Measurements from ENCODE around the gene GOLT1A.

The GOLT1A gene

DNA sequence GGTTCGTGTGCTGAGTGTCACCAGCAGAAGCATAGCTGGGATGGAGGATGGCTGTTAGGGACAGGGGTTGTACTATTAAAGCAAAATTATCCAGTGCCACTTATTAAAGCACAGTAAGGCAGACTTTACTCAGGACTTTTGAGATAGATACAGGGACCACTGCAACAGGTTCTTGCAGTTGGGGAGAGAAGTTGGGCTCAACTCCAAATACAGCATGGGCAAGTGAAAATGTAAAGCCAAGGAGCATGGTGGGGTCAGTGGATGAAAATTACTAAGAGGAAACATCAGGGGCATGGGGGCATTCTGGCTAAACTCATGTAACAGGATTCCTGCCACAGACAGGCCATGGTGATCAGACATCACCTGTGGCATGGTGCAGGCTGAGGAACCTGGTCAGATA is 32.7 kb downstream of the GOLT1A start:
- H3K27me3 ChIP-seq (ENCODE audit: low read length), result no peaks in the 10 kb centered on the region
- no peak overlapping the region for H2AFZ ChIP-seq (ENCODE audit: low read depth, low read length, severe bottlenecking)
- no peaks in the 10 kb centered on the region for H3F3A ChIP-seq (ENCODE audit: insufficient read depth)
- TF ChIP-seq, protein P1, sequence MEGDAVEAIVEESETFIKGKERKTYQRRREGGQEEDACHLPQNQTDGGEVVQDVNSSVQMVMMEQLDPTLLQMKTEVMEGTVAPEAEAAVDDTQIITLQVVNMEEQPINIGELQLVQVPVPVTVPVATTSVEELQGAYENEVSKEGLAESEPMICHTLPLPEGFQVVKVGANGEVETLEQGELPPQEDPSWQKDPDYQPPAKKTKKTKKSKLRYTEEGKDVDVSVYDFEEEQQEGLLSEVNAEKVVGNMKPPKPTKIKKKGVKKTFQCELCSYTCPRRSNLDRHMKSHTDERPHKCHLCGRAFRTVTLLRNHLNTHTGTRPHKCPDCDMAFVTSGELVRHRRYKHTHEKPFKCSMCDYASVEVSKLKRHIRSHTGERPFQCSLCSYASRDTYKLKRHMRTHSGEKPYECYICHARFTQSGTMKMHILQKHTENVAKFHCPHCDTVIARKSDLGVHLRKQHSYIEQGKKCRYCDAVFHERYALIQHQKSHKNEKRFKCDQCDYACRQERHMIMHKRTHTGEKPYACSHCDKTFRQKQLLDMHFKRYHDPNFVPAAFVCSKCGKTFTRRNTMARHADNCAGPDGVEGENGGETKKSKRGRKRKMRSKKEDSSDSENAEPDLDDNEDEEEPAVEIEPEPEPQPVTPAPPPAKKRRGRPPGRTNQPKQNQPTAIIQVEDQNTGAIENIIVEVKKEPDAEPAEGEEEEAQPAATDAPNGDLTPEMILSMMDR (IDR thresholded peaks at IDR 0.05; ENCODE audit: insufficient read depth, low read length, poor library complexity, severe bottlenecking), result no peak
- TF ChIP-seq EZH2phosphoT487 (conservative IDR thresholded peaks at IDR 0.05; ENCODE audit: low read length), result no peak
- no peak overlapping the region for H3K9ac ChIP-seq (ENCODE audit: low read length)
- no peaks in the 10 kb centered on the region for H3K79me2 ChIP-seq (ENCODE audit: insufficient read depth, low read length)
- H3K9me3 ChIP-seq (ENCODE audit: insufficient read depth, low read length), result no peaks in the 10 kb centered on the region
- no peak overlapping the region for H3K4me3 ChIP-seq (ENCODE audit: insufficient read depth, low read length, poor library complexity, severe bottlenecking)
- H4K20me1 ChIP-seq (ENCODE audit: low read depth, low read length), result no peaks in the 10 kb centered on the region
- H3K36me3 ChIP-seq (ENCODE audit: low read length), result no peaks in the 10 kb centered on the region
- H3K9me2 ChIP-seq (replicated peaks; ENCODE audit: insufficient read depth, low read length), result no peaks in the 10 kb centered on the region
- H3K27ac ChIP-seq (ENCODE audit: low read depth, low read length), result no peak overlapping the region
- H3K4me2 ChIP-seq (ENCODE audit: low read depth, low read length, poor library complexity, severe bottlenecking), result no peak overlapping the region

DNA sequence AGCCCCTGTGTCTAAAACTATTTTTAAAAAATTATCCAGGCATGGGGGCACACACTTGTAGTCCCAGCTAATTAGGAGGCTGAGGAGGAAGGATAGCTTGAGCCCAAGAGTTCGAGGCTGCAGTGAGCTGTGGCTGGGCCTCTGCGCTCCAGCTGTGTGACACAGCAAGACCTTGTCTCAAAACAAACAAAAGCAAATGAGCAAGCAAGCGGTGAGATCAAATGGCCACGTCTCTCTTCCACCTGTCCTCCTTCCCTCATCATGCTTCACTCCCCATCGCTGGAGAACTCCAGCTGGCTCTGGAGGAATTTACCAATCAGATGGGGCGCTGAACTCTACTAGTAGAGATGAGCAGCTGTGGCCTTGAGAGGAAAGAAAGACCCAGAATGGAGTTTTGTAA is 33.7 kb downstream of the GOLT1A start:
- Histone ChIP-seq H3K9ac (ENCODE audit: low read length) (no peak overlapping the region), H3K9me3 (ENCODE audit: insufficient read depth, low read length) (no peaks in the 10 kb centered on the region), H3K36me3 (ENCODE audit: low read length) (no peaks in the 10 kb centered on the region), H3F3A (ENCODE audit: insufficient read depth) (no peaks in the 10 kb centered on the region), H3K4me3 (ENCODE audit: insufficient read depth, low read length, poor library complexity, severe bottlenecking) (no peak overlapping the region), H2AFZ (ENCODE audit: low read depth, low read length, severe bottlenecking) (no peak overlapping the region), H3K27me3 (ENCODE audit: low read length) (no peaks in the 10 kb centered on the region), H3K9me2 (replicated peaks; ENCODE audit: insufficient read depth, low read length) (no peaks in the 10 kb centered on the region), H3K4me2 (ENCODE audit: low read depth, low read length, poor library complexity, severe bottlenecking) (no peak overlapping the region), H3K27ac (ENCODE audit: low read depth, low read length) (no peak overlapping the region), H3K79me2 (ENCODE audit: insufficient read depth, low read length) (no peaks in the 10 kb centered on the region), H4K20me1 (ENCODE audit: low read depth, low read length) (no peaks in the 10 kb centered on the region)
- TF ChIP-seq, protein P1 (IDR thresholded peaks at IDR 0.05; ENCODE audit: insufficient read depth, low read length, poor library complexity, severe bottlenecking), result no peak
- TF ChIP-seq EZH2phosphoT487 (conservative IDR thresholded peaks at IDR 0.05; ENCODE audit: low read length), result no peak

DNA sequence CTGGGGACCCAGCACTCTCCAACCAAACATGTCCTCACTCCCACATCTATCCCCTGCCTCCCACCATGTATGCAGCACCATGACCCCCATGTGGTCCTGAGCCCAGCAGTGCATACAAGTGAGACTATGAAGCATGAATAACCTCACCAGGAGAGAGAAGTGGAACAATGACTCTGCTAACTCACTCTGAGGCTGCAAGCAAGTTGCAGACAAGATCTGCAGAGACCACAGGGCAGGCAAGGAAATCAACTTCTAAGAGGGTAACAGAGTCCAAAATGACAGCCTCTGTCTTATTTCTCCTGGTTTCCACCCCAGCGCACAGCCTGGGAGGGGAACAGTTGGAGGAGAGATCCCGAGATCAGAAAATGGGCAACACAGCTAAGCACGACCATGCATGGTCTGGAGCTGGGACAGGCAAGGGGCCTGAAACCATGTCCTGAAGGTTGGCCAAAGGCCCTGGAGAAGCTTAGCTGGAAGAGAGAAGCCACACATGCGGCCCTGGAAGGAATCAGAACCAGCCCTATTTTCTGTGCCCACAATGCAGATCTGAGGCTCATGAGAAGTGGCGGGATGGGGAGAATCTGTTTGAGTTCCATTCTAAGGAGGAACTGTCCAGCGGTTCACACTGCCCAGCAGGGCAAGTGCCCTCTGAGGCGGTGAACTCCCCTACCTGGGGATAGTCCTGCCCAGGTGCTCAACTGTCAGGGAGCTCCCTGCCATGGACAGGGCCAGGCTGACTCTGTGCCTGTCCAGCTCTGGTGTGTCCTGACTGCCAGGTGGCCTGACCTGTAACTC is 35.1 kb downstream of the GOLT1A start:
- H3K9me3 ChIP-seq (ENCODE audit: insufficient read depth, low read length), result no peaks in the 10 kb centered on the region
- H3K4me3 ChIP-seq (ENCODE audit: insufficient read depth, low read length, poor library complexity, severe bottlenecking), result no peak overlapping the region
- H3K9me2 ChIP-seq (replicated peaks; ENCODE audit: insufficient read depth, low read length), result no peaks in the 10 kb centered on the region
- H3K27ac ChIP-seq (ENCODE audit: low read depth, low read length), result no peak overlapping the region
- no peaks in the 10 kb centered on the region for H3K27me3 ChIP-seq (ENCODE audit: low read length)
- no peaks in the 10 kb centered on the region for H3K79me2 ChIP-seq (ENCODE audit: insufficient read depth, low read length)
- no peak overlapping the region for H3K9ac ChIP-seq (ENCODE audit: low read length)
- no peak overlapping the region for H3K4me2 ChIP-seq (ENCODE audit: low read depth, low read length, poor library complexity, severe bottlenecking)
- no peaks in the 10 kb centered on the region for H4K20me1 ChIP-seq (ENCODE audit: low read depth, low read length)
- TF ChIP-seq, protein P1 (IDR thresholded peaks at IDR 0.05; ENCODE audit: insufficient read depth, low read length, poor library complexity, severe bottlenecking), result no peak
- no peak for TF ChIP-seq EZH2phosphoT487 (conservative IDR thresholded peaks at IDR 0.05; ENCODE audit: low read length)
- H3F3A ChIP-seq (ENCODE audit: insufficient read depth), result no peaks in the 10 kb centered on the region
- no peak overlapping the region for H2AFZ ChIP-seq (ENCODE audit: low read depth, low read length, severe bottlenecking)
- no peaks in the 10 kb centered on the region for H3K36me3 ChIP-seq (ENCODE audit: low read length)
